GM20000 (cell line): ENCODE results near the gene BCL2L2.
"Not testable (repeated sequence)": the region's sequence is repeated elsewhere in the genome, so short reads cannot be mapped to it uniquely, and the experiment has no call there.

ENCODE experiments used
- DNase-seq: peaks from one replicate; pipeline ENCODE4 v3.0.0; 2012; ENCODE audit warnings: low spot score
- CTCF ChIP-seq: IDR thresholded peaks from 2 replicates; pipeline ENCODE4 v1.5.1; 2012; ENCODE audit warnings: mild to moderate bottlenecking, control low read depth; ENCODE audit errors: extremely low read depth, missing control alignments

The BCL2L2 gene

GRCh38 chr14:23324455-23324846, 17.8 kb downstream of the BCL2L2 start:
- DNase-seq, result no peak
- TF ChIP-seq CTCF, result no peak

GRCh38 chr14:23324993-23325392, 18.4 kb downstream of the BCL2L2 start:
- no peak for DNase-seq
- TF ChIP-seq CTCF, result no peak

- not testable (repeated sequence) for DNase-seq
Measured at GRCh38 chr14:23325746-23326145, 19.1 kb downstream of the BCL2L2 start.

GRCh38 chr14:23326491-23327332, 20.1 kb downstream of the BCL2L2 start:
- TF ChIP-seq CTCF, result no peak
- no peak for DNase-seq

- peak; percentile 83 for DNase-seq
- TF ChIP-seq CTCF, result peak; percentile 75
Measured at GRCh38 chr14:23327947-23328744, 21.5 kb downstream of the BCL2L2 start.

- TF ChIP-seq CTCF, result no peak
- no peak for DNase-seq
Measured at GRCh38 chr14:23335623-23336022, 29.0 kb downstream of the BCL2L2 start.

GRCh38 chr14:23339506-23340268, 33.1 kb downstream of the BCL2L2 start:
- TF ChIP-seq CTCF, result no peak
- no peak for DNase-seq
